Nephron progenitor cell (in vitro differentiated cells): Measurements from ENCODE around the gene PTPN4.

ENCODE experiments used
- DNase-seq: peaks from one replicate; pipeline ENCODE4 v3.0.0; 2021
- H3K27ac Mint-ChIP-seq: 2 replicates; pipeline ENCODE4 v1.8.0; 2021; ENCODE audit warnings: mild to moderate bottlenecking, moderate library complexity, mixed read lengths
- H3K27me3 Mint-ChIP-seq: 2 replicates; pipeline ENCODE4 v1.8.0; 2021; ENCODE audit warnings: mild to moderate bottlenecking, low read depth, mixed read lengths; ENCODE audit not compliant: poor library complexity
- H3K36me3 Mint-ChIP-seq: 2 replicates; pipeline ENCODE4 v1.8.0; 2021; ENCODE audit warnings: low read depth, mixed read lengths
- H3K4me1 Mint-ChIP-seq: 2 replicates; pipeline ENCODE4 v1.8.0; 2021; ENCODE audit warnings: mixed read lengths
- H3K4me3 Mint-ChIP-seq: 2 replicates; pipeline ENCODE4 v1.8.0; 2021; ENCODE audit warnings: mild to moderate bottlenecking, moderate library complexity, mixed read lengths
- H3K9me3 Mint-ChIP-seq: 2 replicates; pipeline ENCODE4 v1.8.0; 2021; ENCODE audit warnings: mild to moderate bottlenecking, moderate library complexity, mixed read lengths
- CTCF ChIP-seq: fragments of 200-600 bp; sonication (generic); IDR thresholded peaks from 2 replicates; pipeline ENCODE4 v1.5.0; 2021; ENCODE audit warnings: antibody characterized with exemption

PTPN4 gene

GRCh38 chr2:120026890-120027289 is 267.2 kb downstream of the PTPN4 start:
- no peak overlapping the region for H3K27ac Mint-ChIP-seq
- peaks cover 53% of the 10 kb centered on the region for H3K9me3 Mint-ChIP-seq
- DNase-seq, result no peak
- no peak overlapping the region for H3K4me3 Mint-ChIP-seq
- TF ChIP-seq CTCF, result peak; percentile 13
- peaks cover 5% of the 10 kb centered on the region for H3K4me1 Mint-ChIP-seq
- H3K27me3 Mint-ChIP-seq, result no peaks in the 10 kb centered on the region
- peaks cover 89% of the 10 kb centered on the region for H3K36me3 Mint-ChIP-seq

GRCh38 chr2:120028795-120029194 is 269.1 kb downstream of the PTPN4 start:
- no peak for TF ChIP-seq CTCF
- no peak for DNase-seq
- Mint-ChIP-seq H3K27me3 (no peaks in the 10 kb centered on the region), H3K27ac (no peak overlapping the region), H3K36me3 (peaks cover 70% of the 10 kb centered on the region), H3K4me3 (no peak overlapping the region), H3K9me3 (peaks cover 36% of the 10 kb centered on the region), H3K4me1 (peaks cover 6% of the 10 kb centered on the region)

GRCh38 chr2:120029672-120030640 is 270.2 kb downstream of the PTPN4 start:
- Mint-ChIP-seq H3K4me1 (peaks cover 17% of the 10 kb centered on the region), H3K4me3 (no peak overlapping the region), H3K36me3 (peaks cover 58% of the 10 kb centered on the region), H3K9me3 (peaks cover 25% of the 10 kb centered on the region), H3K27me3 (no peaks in the 10 kb centered on the region), H3K27ac (no peak overlapping the region)
- no peak for DNase-seq
- no peak for TF ChIP-seq CTCF

- peaks cover 40% of the 10 kb centered on the region for H3K36me3 Mint-ChIP-seq
- no peak for DNase-seq
- H3K4me1 Mint-ChIP-seq, result peaks cover 36% of the 10 kb centered on the region
- no peak overlapping the region for H3K27ac Mint-ChIP-seq
- H3K9me3 Mint-ChIP-seq, result peaks cover 1% of the 10 kb centered on the region
- no peaks in the 10 kb centered on the region for H3K27me3 Mint-ChIP-seq
- no peak for TF ChIP-seq CTCF
- no peak overlapping the region for H3K4me3 Mint-ChIP-seq
Observed at GRCh38 chr2:120032297-120032696, 272.6 kb downstream of the PTPN4 start.
